Keratinocyte (primary cell): ENCODE data around the gene FGFBP2. TPM values are rescaled to one million over a fixed set of nuclear protein-coding genes. Genes with fewer than 3 reads are reported as not detected.

ENCODE experiments used
- DNase-seq: peaks from one replicate; pipeline ENCODE4 v3.0.0-alpha.2; 2011; ENCODE audit warnings: low read depth, missing footprints, low spot score
- FAIRE-seq: peaks from 2 replicates; lab custom pipeline; 2011; peaks lifted over from hg19 to GRCh38; lab: Jason Lieb, UNC
- H2AFZ ChIP-seq: 2 replicates; pipeline ENCODE4 v1.6.0; 2012; ENCODE audit warnings: low read length, control low read depth, inconsistent platforms; ENCODE audit not compliant: control insufficient read depth
- H3K27ac ChIP-seq: 2 replicates; pipeline ENCODE4 v1.5.1; 2011; ENCODE audit warnings: low read length; ENCODE audit not compliant: control insufficient read depth, insufficient read depth
- H3K27me3 ChIP-seq: 3 replicates; pipeline ENCODE4 v1.6.0; 2011; ENCODE audit warnings: low read length; ENCODE audit not compliant: control insufficient read depth, insufficient read depth; ENCODE audit errors: extremely low read depth
- H3K36me3 ChIP-seq, 2 experiments: 2 replicates in 1 of 2; 3 replicates in 1 of 2; pipeline ENCODE4 v1.5.1; 2011; ENCODE audit warnings: low read length in 2 of 2, mild to moderate bottlenecking in 1 of 2; ENCODE audit not compliant: control insufficient read depth in 2 of 2, insufficient read depth in 2 of 2; ENCODE audit errors: extremely low read depth in 1 of 2
- H3K4me1 ChIP-seq: 3 replicates; pipeline ENCODE4 v1.5.1; 2011; ENCODE audit warnings: low read length; ENCODE audit not compliant: control insufficient read depth, insufficient read depth; ENCODE audit errors: extremely low read depth
- H3K4me2 ChIP-seq: 3 replicates; pipeline ENCODE4 v1.6.0; 2011; ENCODE audit warnings: low read depth, low read length; ENCODE audit not compliant: control insufficient read depth, insufficient read depth; ENCODE audit errors: extremely low read depth
- H3K4me3 ChIP-seq, 3 experiments: fragments of 200-600 bp in 1 of 3; sonication (generic) in 1 of 3; 2 replicates in 2 of 3; 3 replicates in 1 of 3; pipeline ENCODE4 v1.5.1; 2011 to 2016; ENCODE audit warnings: low read length in 3 of 3, mild to moderate bottlenecking in 3 of 3, control low read depth in 2 of 3, inconsistent platforms in 1 of 3, low read depth in 1 of 3, mixed read lengths in 1 of 3, mixed run types in 1 of 3, moderate library complexity in 1 of 3; ENCODE audit not compliant: control insufficient read depth in 2 of 3, insufficient read depth in 2 of 3; ENCODE audit errors: extremely low read depth in 1 of 3
- H3K79me2 ChIP-seq: 2 replicates; pipeline ENCODE4 v1.6.0; 2012; ENCODE audit warnings: low read length; ENCODE audit not compliant: control insufficient read depth, insufficient read depth
- H3K9ac ChIP-seq: 3 replicates; pipeline ENCODE4 v1.6.0; 2011; ENCODE audit warnings: low read length; ENCODE audit not compliant: control insufficient read depth, insufficient read depth; ENCODE audit errors: extremely low read depth
- H3K9me1 ChIP-seq: 3 replicates; pipeline ENCODE4 v1.6.0; 2011; ENCODE audit warnings: low read length; ENCODE audit not compliant: control insufficient read depth, insufficient read depth; ENCODE audit errors: extremely low read depth
- H3K9me3 ChIP-seq: 2 replicates; pipeline ENCODE4 v1.5.1; 2012; ENCODE audit warnings: low read depth, low read length; ENCODE audit not compliant: control insufficient read depth
- H4K20me1 ChIP-seq: 3 replicates; pipeline ENCODE4 v1.6.0; 2011; ENCODE audit warnings: low read length; ENCODE audit not compliant: control insufficient read depth, insufficient read depth; ENCODE audit errors: extremely low read depth
- CTCF ChIP-seq, 3 experiments: IDR thresholded peaks in 1 of 3; conservative IDR thresholded peaks in 1 of 3; optimal IDR thresholded peaks in 1 of 3; 2 replicates in 2 of 3; 3 replicates in 1 of 3; pipeline versions ENCODE3 to v1.5.1; 2011; ENCODE audit warnings: low read length in 3 of 3, mild to moderate bottlenecking in 3 of 3, moderate library complexity in 2 of 3, control low read depth in 1 of 3, inconsistent platforms in 1 of 3; ENCODE audit not compliant: insufficient read depth in 2 of 3; ENCODE audit errors: extremely low read depth in 1 of 3
- EZH2 ChIP-seq: IDR thresholded peaks from one replicate; pipeline ENCODE4 v1.6.1; 2012; ENCODE audit warnings: inconsistent platforms, mild to moderate bottlenecking, low read length, moderate library complexity
- dilution Hi-C: fragments of 300-500 bp; cut with MboI; formaldehyde crosslinking; loops from one replicate; pipeline ENCODE4 v1.7.0; 2020; ENCODE audit warnings: low sequenced_read_pairs; ENCODE audit not compliant: extremely low pct_ligation_motif_present
- polyA plus RNA-seq, 5 experiments: library from polyadenylated mRNA; depleted of rRNA in 3 of 5; stranded (reverse) in 3 of 5; stranded (forward) in 1 of 5; unstranded in 1 of 5; fragments of >200 nt; gene quantifications; 1 replicate in 1 of 5; 2 replicates in 3 of 5; 3 replicates in 1 of 5; pipeline versions ENCODE4 v1.2.1 to v1.2.3, GENCODE V29; 2011 to 2012; ENCODE audit warnings: missing spikeins in 2 of 5, low read depth in 1 of 5, low replicate concordance in 1 of 5

FGFBP2 gene
- polyA plus RNA-seq, 1 donor (not counting 4 experiments of a cell fraction or from before 2014, with no cell fraction given): not detected

- Histone ChIP-seq H3K27ac (no peak overlapping the region), H3K9ac (no peak overlapping the region), H3K4me2 (no peak overlapping the region), H4K20me1 (no peaks in the 10 kb centered on the region), H2AFZ (no peak overlapping the region), H3K79me2 (no peaks in the 10 kb centered on the region), H3K4me3 (no peak overlapping the region), H3K27me3 (no peaks in the 10 kb centered on the region), H3K9me3 (no peaks in the 10 kb centered on the region), H3K36me3 (no peaks in the 10 kb centered on the region), H3K9me1 (no peaks in the 10 kb centered on the region), H3K4me1 (no peaks in the 10 kb centered on the region)
- TF ChIP-seq CTCF (optimal IDR thresholded peaks at IDR 0.05 in 1 of 3, IDR thresholded peaks at IDR 0.05 in 1 of 3, conservative IDR thresholded peaks at IDR 0.05 in 1 of 3; ENCODE audit: extremely low read depth in 1 of 3, insufficient read depth in 2 of 3, low read length in 3 of 3) (no peak), EZH2 (no peak)
- dilution Hi-C loops: no loop called here
- FAIRE-seq (peak; percentile 29), DNase-seq (no peak)
Measured at GRCh38 chr4:15971068-15971801, 8.3 kb upstream of the FGFBP2 start.

GRCh38 chr4:15968551-15969300 is 5.8 kb upstream of the FGFBP2 start:
- dilution Hi-C loops: no loop called here
- no peak for TF ChIP-seq EZH2
- TF ChIP-seq CTCF (optimal IDR thresholded peaks at IDR 0.05 in 1 of 3, IDR thresholded peaks at IDR 0.05 in 1 of 3, conservative IDR thresholded peaks at IDR 0.05 in 1 of 3; ENCODE audit: extremely low read depth in 1 of 3, insufficient read depth in 2 of 3, low read length in 3 of 3): no peak
- no peak overlapping the region for H2AFZ ChIP-seq
- H3K4me3 ChIP-seq: no peak overlapping the region
- no peaks in the 10 kb centered on the region for H3K4me1 ChIP-seq
- H3K27ac ChIP-seq: no peak overlapping the region
- H4K20me1 ChIP-seq: no peaks in the 10 kb centered on the region
- no peaks in the 10 kb centered on the region for H3K36me3 ChIP-seq
- H3K4me2 ChIP-seq: no peak overlapping the region
- DNase-seq (no peak), FAIRE-seq (no peak)
- no peaks in the 10 kb centered on the region for H3K9me3 ChIP-seq
- no peaks in the 10 kb centered on the region for H3K9me1 ChIP-seq
- no peaks in the 10 kb centered on the region for H3K79me2 ChIP-seq
- H3K27me3 ChIP-seq: peaks cover 5% of the 10 kb centered on the region
- H3K9ac ChIP-seq: no peak overlapping the region
